Neural cell (in vitro differentiated cells): Measurements from ENCODE around the gene AGBL4. TPM values are rescaled to one million over a fixed set of nuclear protein-coding genes. Genes with fewer than 3 reads are reported as not detected.

Experiments used
- H2AFZ ChIP-seq: fragments of 200-600, 300-800 bp; sonication (generic), shearing (Covaris generic); 2 replicates; pipeline ENCODE4 v1.6.0; 2014; ENCODE audit warnings: low read depth, mild to moderate bottlenecking, antibody characterized with exemption, low read length, moderate library complexity
- H3F3A ChIP-seq: fragments of 200-600 bp; shearing (Covaris generic); 2 replicates; pipeline ENCODE4 v1.6.1; 2016; ENCODE audit warnings: mild to moderate bottlenecking, moderate library complexity, mixed read lengths, antibody characterized with exemption, low read length; ENCODE audit not compliant: insufficient read depth, poor library complexity, severe bottlenecking
- H3K27ac ChIP-seq: fragments of 200-600, 300-800 bp; sonication (generic), shearing (Covaris generic); 2 replicates; pipeline ENCODE4 v1.5.1; 2014; ENCODE audit warnings: mild to moderate bottlenecking, low read length, moderate library complexity
- H3K27me3 ChIP-seq: fragments of 300-800, 200-600 bp; sonication (generic), shearing (Covaris generic); 2 replicates; pipeline ENCODE4 v1.6.0; 2014; ENCODE audit warnings: mild to moderate bottlenecking, low read depth, low read length, moderate library complexity; ENCODE audit not compliant: insufficient read depth
- H3K36me3 ChIP-seq: fragments of 300-800, 200-600 bp; sonication (generic), shearing (Covaris generic); 2 replicates; pipeline ENCODE4 v1.5.1; 2014; ENCODE audit warnings: mild to moderate bottlenecking, antibody characterized with exemption, low read length, moderate library complexity; ENCODE audit not compliant: insufficient read depth
- H3K4me2 ChIP-seq: fragments of 300-800, 200-600 bp; sonication (generic), shearing (Covaris generic); 2 replicates; pipeline ENCODE4 v1.6.0; 2014; ENCODE audit warnings: mild to moderate bottlenecking, low read length
- H3K4me3 ChIP-seq: fragments of 300-800, 200-600 bp; sonication (generic), shearing (Covaris generic); 2 replicates; pipeline ENCODE4 v1.5.1; 2014; ENCODE audit warnings: mild to moderate bottlenecking, low read length, moderate library complexity
- H3K79me2 ChIP-seq: fragments of 200-600 bp; shearing (Covaris generic); replicated peaks from 2 replicates; pipeline ENCODE4 v1.6.0; 2014; ENCODE audit warnings: mild to moderate bottlenecking, low read length, moderate library complexity; ENCODE audit not compliant: insufficient read depth
- H3K9ac ChIP-seq: fragments of 300-800, 200-600 bp; sonication (generic), shearing (Covaris generic); 2 replicates; pipeline ENCODE4 v1.6.1; 2016; ENCODE audit warnings: mild to moderate bottlenecking, low read length, mixed read lengths
- H3K9me2 ChIP-seq: fragments of 200-600 bp; shearing (Covaris generic); 2 replicates; pipeline ENCODE4 v1.6.1; 2016; ENCODE audit warnings: mild to moderate bottlenecking, low read length, mixed read lengths; ENCODE audit not compliant: insufficient read depth
- H3K9me3 ChIP-seq: fragments of 200-600, 300-800 bp; sonication (generic), shearing (Covaris generic); 2 replicates; pipeline ENCODE4 v1.6.1; 2016; ENCODE audit warnings: mild to moderate bottlenecking, mixed run types, low read length, moderate library complexity, mixed read lengths
- H4K20me1 ChIP-seq: fragments of 200-600 bp; shearing (Covaris generic); 2 replicates; pipeline ENCODE4 v1.6.1; 2016; ENCODE audit warnings: mild to moderate bottlenecking, mixed run types; ENCODE audit not compliant: insufficient read depth
- EP300 ChIP-seq: fragments of 450-650 bp; conservative IDR thresholded peaks from 2 replicates; pipeline ENCODE4 v1.6.1; 2014; ENCODE audit warnings: antibody characterized with exemption, mild to moderate bottlenecking, moderate library complexity; ENCODE audit not compliant: poor library complexity, severe bottlenecking
- EZH2 ChIP-seq: fragments of 200-600, 300-800 bp; shearing (Covaris generic), sonication (generic); IDR thresholded peaks from 2 replicates; pipeline ENCODE4 v1.6.1; 2014; ENCODE audit warnings: antibody characterized with exemption, low read length, borderline replicate concordance, mild to moderate bottlenecking; ENCODE audit not compliant: insufficient read depth, poor library complexity, severe bottlenecking
- MXI1 ChIP-seq: fragments of 450-650 bp; conservative IDR thresholded peaks from 2 replicates; pipeline ENCODE4 v1.6.1; 2014; ENCODE audit warnings: antibody characterized with exemption, mild to moderate bottlenecking; ENCODE audit not compliant: poor library complexity, severe bottlenecking
- POLR2AphosphoS5 ChIP-seq: IDR thresholded peaks from 2 replicates; pipeline ENCODE4 v1.6.1; 2012
- RAD21 ChIP-seq: fragments of 450-650 bp; conservative IDR thresholded peaks from 2 replicates; pipeline ENCODE4 v1.6.1; 2014; ENCODE audit warnings: antibody characterized with exemption, mild to moderate bottlenecking, moderate library complexity
- SMC3 ChIP-seq: fragments of 450-650 bp; conservative IDR thresholded peaks from 2 replicates; pipeline ENCODE4 v1.6.1; 2014; ENCODE audit warnings: antibody characterized with exemption, mild to moderate bottlenecking, moderate library complexity; ENCODE audit not compliant: poor library complexity
- TAF1 ChIP-seq: IDR thresholded peaks from 2 replicates; pipeline ENCODE4 v1.6.1; 2012; ENCODE audit warnings: low read depth
- polyA plus RNA-seq: library from polyadenylated mRNA; depleted of rRNA; stranded (reverse); fragments of >200 nt; gene quantifications from 2 replicates; pipeline ENCODE4 v1.2.3, GENCODE V29; 2014
- TF ChIP-seq, protein P1 (sequence below): IDR thresholded peaks from 2 replicates; pipeline ENCODE4 v1.6.1; 2012; ENCODE audit warnings: borderline replicate concordance
- TF ChIP-seq, protein P2 (sequence below): fragments of 450-650 bp; IDR thresholded peaks from 2 replicates; pipeline ENCODE4 v1.5.1; 2014; ENCODE audit warnings: antibody characterized with exemption, mild to moderate bottlenecking, moderate library complexity; ENCODE audit not compliant: poor library complexity, severe bottlenecking

Gene AGBL4
- polyA plus RNA-seq, 1 donor from 2014 or later: 1.3 TPM

DNA sequence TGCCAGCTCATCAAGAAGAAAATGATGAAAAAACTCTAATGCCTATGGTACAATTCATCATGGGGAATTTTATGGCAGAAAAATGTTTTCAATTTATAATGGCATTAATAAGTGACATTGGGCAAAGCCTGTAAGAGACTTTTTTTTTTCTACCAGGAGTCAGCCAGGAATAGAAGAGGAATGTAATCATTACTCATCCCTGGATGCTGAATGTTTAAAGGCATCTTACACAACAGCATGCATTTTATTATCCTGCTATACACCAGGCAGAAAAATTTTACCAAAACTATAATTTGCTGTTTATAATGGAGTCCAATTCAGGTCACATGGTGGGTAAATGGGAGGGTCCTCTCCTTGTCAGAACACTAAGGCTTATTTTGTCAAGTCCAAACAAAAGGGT, 1057.2 kb downstream of the AGBL4 start:
- no peak overlapping the region for H3K4me3 ChIP-seq
- H3K27ac ChIP-seq: no peak overlapping the region
- H3K27me3 ChIP-seq: no peaks in the 10 kb centered on the region
- H3K9me3 ChIP-seq: no peaks in the 10 kb centered on the region
- no peak overlapping the region for H2AFZ ChIP-seq
- H4K20me1 ChIP-seq: no peaks in the 10 kb centered on the region
- TF ChIP-seq SMC3 (no peak), EZH2 (no peak), TAF1 (no peak)
- TF ChIP-seq, protein P1, sequence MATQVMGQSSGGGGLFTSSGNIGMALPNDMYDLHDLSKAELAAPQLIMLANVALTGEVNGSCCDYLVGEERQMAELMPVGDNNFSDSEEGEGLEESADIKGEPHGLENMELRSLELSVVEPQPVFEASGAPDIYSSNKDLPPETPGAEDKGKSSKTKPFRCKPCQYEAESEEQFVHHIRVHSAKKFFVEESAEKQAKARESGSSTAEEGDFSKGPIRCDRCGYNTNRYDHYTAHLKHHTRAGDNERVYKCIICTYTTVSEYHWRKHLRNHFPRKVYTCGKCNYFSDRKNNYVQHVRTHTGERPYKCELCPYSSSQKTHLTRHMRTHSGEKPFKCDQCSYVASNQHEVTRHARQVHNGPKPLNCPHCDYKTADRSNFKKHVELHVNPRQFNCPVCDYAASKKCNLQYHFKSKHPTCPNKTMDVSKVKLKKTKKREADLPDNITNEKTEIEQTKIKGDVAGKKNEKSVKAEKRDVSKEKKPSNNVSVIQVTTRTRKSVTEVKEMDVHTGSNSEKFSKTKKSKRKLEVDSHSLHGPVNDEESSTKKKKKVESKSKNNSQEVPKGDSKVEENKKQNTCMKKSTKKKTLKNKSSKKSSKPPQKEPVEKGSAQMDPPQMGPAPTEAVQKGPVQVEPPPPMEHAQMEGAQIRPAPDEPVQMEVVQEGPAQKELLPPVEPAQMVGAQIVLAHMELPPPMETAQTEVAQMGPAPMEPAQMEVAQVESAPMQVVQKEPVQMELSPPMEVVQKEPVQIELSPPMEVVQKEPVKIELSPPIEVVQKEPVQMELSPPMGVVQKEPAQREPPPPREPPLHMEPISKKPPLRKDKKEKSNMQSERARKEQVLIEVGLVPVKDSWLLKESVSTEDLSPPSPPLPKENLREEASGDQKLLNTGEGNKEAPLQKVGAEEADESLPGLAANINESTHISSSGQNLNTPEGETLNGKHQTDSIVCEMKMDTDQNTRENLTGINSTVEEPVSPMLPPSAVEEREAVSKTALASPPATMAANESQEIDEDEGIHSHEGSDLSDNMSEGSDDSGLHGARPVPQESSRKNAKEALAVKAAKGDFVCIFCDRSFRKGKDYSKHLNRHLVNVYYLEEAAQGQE: no peak
- TF ChIP-seq, protein P2, sequence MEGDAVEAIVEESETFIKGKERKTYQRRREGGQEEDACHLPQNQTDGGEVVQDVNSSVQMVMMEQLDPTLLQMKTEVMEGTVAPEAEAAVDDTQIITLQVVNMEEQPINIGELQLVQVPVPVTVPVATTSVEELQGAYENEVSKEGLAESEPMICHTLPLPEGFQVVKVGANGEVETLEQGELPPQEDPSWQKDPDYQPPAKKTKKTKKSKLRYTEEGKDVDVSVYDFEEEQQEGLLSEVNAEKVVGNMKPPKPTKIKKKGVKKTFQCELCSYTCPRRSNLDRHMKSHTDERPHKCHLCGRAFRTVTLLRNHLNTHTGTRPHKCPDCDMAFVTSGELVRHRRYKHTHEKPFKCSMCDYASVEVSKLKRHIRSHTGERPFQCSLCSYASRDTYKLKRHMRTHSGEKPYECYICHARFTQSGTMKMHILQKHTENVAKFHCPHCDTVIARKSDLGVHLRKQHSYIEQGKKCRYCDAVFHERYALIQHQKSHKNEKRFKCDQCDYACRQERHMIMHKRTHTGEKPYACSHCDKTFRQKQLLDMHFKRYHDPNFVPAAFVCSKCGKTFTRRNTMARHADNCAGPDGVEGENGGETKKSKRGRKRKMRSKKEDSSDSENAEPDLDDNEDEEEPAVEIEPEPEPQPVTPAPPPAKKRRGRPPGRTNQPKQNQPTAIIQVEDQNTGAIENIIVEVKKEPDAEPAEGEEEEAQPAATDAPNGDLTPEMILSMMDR: no peak
- no peaks in the 10 kb centered on the region for H3F3A ChIP-seq
- no peaks in the 10 kb centered on the region for H3K36me3 ChIP-seq
- no peaks in the 10 kb centered on the region for H3K79me2 ChIP-seq
- H3K9me2 ChIP-seq: no peaks in the 10 kb centered on the region
- H3K4me2 ChIP-seq: no peak overlapping the region
- no peak overlapping the region for H3K9ac ChIP-seq

DNA sequence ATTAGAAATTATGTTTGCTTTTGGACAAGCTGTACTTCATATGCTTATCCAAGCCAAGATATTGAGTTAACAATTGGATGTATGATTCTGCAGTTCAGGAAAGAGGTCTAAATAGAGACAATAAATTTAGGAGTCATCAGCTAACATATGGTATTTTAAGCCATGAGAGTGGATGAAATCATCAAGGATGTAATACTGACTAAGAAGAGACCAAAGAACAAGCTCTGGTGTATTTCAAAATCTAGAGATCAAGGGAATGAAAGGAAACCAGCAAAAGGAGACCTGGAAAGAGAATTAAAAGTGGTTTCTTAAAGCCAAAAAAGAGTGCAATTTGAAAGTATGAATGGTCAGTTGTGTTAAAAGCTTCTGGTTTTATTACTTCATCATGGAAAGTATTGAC, 1063.4 kb downstream of the AGBL4 start:
- Histone ChIP-seq H3K9ac (no peak overlapping the region), H3K9me3 (no peaks in the 10 kb centered on the region), H4K20me1 (no peaks in the 10 kb centered on the region), H3K9me2 (no peaks in the 10 kb centered on the region), H3F3A (no peaks in the 10 kb centered on the region), H3K4me2 (no peak overlapping the region), H3K4me3 (no peak overlapping the region), H2AFZ (no peak overlapping the region), H3K36me3 (no peaks in the 10 kb centered on the region), H3K79me2 (no peaks in the 10 kb centered on the region), H3K27ac (no peak overlapping the region), H3K27me3 (no peaks in the 10 kb centered on the region)
- TF ChIP-seq, protein P2: no peak
- TF ChIP-seq TAF1: no peak
- TF ChIP-seq SMC3: no peak
- TF ChIP-seq, protein P1: no peak
- TF ChIP-seq RAD21: no peak
- TF ChIP-seq POLR2AphosphoS5: no peak
- TF ChIP-seq EP300: no peak
- no peak for TF ChIP-seq EZH2
- no peak for TF ChIP-seq MXI1
